Measurements from ENCODE around the gene VAT1L.
"Not testable (repeated sequence)": the region's sequence is repeated elsewhere in the genome, so short reads cannot be mapped to it uniquely, and the experiment has no call there.

The VAT1L gene

GRCh38 chr16:77913738-77914253, 125.4 kb downstream of the VAT1L start:
- DNase-seq (ENCODE audit: low read depth): no peak

DNA sequence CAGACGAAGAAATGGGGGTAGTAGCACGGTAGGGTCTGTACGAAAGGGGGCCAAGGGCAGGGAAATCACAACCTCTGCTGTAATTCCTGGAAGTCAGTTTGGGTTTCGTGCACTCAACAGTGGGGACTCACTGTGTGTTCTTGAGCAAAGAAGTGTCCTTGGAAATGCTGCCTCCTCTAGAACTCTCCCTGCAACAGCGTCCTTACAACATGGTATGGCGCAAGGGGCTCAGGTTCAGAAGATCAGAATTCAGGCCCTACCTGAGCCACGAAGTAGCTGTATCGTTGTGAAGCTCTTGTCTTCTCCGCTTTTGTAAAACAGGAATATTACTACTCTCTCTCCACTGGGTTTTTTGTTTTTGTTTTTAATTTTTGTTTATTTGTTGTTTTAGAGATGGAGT, 127.7 kb downstream of the VAT1L start:
- DNase-seq (ENCODE audit: low read depth): no peak

DNA sequence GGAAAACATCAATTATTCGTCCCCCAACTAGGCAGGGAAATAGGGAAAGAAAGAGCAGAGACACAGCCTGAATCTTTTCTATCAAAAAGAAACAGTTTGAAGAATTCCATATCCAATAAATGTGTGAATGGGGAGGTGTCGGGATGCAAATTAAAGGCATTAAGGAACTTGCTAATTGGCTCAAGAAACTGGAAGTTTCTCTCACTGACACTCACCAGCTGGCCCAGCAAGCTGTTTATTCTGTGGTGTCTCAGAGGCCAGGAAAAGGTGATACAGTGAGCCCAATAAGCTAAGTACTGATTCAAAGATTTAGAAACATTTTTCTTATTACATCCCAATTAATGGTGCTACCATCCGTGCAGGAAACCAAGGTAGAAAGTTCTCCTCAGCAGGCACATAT, 129.6 kb downstream of the VAT1L start:
- DNase-seq (ENCODE audit: low read depth): no peak

GRCh38 chr16:77918809-77919707, 130.7 kb downstream of the VAT1L start:
- DNase-seq (ENCODE audit: low read depth): no peak

DNA sequence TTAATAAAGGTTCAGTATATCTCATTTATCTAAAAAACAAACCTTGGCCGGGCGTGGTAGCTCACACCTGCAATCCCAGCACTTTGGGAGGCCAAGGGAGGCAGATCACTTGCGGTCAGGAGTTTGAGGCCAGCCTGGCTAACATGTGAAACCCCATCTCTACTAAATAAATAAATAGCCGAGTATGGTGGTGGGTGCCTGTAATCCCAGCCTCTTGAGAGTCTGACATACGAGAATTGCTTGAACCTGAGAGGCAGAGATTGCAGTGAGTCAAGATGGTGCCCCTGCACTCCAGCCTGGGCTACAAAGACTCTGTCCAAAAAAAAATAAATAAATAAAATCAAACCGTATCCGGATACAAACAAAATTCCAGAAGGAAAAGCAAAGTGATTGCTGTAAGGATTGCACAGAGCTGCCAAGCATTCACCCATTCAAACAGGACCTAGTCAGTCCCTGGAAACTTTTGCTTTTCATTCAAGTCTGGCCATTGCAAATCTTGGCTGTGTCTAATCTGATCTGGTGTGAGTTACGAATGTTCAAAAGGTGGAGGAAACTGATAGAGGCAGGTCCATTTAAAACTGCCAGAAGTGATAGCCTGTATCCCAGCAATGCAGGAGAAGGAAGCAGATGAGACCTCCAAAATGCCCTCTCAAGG, 131.5 kb downstream of the VAT1L start:
- no peak for DNase-seq (ENCODE audit: low read depth)

GRCh38 chr16:77920984-77921383, 132.6 kb downstream of the VAT1L start:
- no peak for DNase-seq (ENCODE audit: low read depth)

DNA sequence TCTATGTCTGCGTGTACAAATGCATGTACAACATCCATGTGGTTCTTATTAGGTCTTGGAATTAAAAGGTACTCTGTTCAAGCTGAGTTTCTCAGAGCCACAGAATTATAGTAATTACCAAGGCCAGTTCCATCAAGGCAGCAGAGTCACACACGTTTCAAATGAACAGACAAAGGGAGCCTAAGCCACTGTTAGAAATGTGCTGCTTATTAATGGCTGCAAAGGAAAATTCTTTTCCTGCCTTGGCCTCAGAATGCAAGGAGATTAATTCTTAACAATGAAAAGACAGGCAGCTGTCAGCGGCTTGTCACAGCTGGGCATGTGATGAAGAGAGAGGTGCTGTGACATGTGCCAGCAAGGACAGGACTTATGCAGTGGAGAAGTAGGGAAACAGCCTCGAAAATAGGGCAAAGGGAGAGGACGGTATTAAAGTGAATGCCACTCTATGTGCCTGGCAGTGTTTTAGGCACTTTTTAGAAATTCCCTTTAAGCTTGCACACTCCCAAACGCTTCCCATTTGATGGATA, 133.9 kb downstream of the VAT1L start:
- DNase-seq (ENCODE audit: low read depth): no peak

DNA sequence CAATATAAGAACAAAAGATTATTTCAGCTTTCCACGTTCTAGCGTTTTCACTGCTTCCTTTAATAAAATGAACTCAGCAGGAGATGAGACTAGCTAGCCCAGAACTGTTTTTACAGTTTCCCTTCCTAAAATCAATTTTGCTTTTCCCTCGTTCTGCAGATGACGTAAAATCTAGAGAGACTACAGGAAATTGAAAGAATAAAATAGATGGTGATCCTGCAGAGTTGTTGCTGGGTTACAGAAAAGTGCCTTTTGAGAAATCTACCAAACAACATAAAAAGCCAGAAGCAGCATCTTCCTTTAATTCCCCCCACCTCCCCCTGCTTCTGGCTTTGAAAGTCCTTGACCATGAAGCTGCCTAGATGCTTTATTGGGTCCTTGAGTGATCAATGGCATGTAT, 137.2 kb downstream of the VAT1L start:
- no peak for DNase-seq (ENCODE audit: low read depth)

- DNase-seq (ENCODE audit: low read depth): no peak
Observed at GRCh38 chr16:77928096-77928495, 139.7 kb downstream of the VAT1L start.

DNA sequence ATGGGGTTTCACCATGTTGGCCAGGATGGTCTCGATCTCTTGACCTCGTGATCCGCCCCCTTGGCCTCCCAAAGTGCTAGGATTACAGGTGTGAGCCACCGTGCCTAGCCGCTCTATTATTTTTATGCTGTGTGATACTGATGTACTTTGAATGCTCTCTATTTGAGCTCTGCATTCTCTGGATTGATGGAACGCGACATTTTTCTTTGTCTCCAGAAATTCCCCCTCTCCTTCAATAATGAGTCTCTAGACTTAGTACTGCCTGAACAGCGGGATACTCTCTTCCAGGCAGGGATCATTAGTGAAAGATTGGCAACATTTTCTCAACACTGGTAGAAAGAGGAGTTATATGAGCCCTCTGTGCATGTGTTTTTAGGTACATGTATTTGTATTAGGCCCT, 140.6 kb downstream of the VAT1L start:
- no peak for DNase-seq (ENCODE audit: low read depth)

DNA sequence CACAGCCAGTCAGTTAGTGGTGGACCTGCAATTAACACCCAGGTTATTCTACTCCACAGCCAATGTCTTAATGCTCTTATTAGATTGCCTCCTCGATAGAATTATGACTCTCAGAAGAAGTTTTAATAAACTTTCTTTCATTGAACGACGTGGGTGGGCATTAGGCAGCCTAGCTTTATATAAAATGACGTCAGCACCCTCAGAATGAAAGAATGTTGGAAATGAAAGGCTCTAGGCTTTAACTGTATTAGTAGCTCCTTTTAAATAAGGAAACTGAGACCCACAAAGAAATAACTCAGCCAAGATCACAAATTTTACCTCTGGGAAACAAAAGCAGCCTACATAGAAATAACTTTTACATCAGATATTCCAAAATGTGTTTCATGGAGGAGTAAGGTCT, 142.7 kb downstream of the VAT1L start:
- DNase-seq (ENCODE audit: low read depth): no peak

DNA sequence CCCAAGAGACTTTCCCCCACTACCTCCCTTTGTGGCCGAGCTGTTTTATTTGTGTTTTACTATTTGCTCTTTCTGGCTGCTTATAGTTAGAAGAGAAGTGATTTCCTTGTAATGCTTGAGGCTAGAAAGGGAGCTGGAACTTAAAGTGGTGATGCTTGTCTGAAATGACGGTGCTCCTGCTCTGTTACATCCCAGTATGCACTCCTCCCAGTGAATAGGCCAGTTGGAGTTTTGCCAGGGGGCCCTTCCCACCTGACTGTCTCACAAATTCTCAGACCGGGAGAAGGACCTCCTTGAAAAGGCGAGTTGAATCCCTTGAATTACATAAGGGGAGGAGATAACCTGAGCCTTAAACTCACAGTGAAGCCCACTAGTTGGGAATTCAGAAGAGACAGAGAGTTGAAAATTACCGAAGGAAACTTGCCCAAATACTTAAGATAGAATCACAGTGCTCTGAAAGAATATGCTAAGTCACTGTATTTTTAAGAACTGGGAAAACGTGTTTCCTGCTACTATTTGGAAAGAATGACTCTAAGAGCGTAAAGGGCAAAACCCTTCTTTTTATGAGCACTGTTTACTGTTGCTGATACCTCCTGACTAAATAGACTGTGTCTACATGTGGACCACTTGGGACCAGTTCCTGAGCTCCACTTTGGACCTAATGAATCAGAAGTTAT, 149.2 kb downstream of the VAT1L start:
- no peak for DNase-seq (ENCODE audit: low read depth)

DNA sequence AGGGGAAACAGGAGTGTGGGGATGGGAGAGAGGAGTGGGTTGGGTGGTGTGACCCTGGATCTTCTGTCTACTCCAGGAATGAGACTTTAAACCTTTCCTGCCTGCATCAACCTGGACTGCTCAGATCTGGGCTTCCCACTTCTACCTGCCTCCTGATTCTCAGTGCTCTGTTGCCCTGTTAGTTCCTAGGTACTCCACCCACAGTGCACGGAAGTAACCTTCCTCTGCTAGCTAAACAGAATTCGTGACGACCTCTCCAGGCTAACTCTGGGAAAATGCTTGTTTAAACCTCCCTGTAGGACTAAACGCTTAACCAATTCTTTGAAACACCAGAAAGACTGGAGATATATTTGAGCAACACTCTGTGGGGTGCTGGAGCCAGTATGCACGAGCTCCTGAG, 150.5 kb downstream of the VAT1L start:
- DNase-seq (ENCODE audit: low read depth): no peak

DNA sequence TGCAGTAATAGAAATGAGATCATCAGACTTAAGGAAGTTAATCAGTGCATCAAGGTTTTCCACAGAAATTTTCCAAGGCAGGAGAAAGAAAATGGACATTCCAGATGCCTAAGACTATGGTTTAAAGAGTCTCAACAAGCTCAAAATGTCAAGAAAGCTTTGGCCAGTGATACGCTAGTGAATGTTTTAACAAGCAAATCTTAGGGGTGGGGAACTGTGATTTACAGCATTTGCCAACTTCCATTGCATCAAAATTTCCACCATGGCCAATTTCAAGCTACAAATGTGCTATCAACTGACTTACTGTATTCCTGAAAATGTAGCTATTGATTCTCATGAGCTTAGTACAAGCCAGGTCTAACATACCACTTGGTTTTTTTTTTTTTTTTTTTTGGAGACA, 151.6 kb downstream of the VAT1L start:
- no peak for DNase-seq (ENCODE audit: low read depth)

GRCh38 chr16:77943801-77944200, 155.4 kb downstream of the VAT1L start:
- DNase-seq (ENCODE audit: low read depth): no peak

- no peak for DNase-seq (ENCODE audit: low read depth)
Observed at GRCh38 chr16:77944631-77945030, 156.3 kb downstream of the VAT1L start.

GRCh38 chr16:77945126-77945525, 156.8 kb downstream of the VAT1L start:
- DNase-seq (ENCODE audit: low read depth): no peak

DNA sequence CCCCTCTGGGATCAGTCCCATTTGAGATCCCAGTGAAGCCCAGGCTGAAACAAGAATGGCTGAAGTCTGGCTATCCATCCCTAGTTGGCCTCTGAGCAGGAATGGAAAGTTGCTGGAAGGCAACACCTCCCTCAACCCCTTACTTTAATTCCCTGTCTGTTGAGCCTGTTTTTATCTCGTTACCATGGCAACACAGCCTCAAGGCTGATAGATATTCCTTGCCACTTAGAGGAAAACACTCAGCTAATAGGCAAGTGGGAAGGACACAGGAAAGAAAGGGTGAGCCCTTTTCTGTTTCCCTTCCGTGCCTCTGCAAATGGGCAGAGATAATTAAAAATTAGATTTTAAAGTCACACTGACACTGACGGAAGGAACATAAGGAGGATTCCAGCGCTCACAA, 158.5 kb downstream of the VAT1L start:
- no peak for DNase-seq (ENCODE audit: low read depth)

DNA sequence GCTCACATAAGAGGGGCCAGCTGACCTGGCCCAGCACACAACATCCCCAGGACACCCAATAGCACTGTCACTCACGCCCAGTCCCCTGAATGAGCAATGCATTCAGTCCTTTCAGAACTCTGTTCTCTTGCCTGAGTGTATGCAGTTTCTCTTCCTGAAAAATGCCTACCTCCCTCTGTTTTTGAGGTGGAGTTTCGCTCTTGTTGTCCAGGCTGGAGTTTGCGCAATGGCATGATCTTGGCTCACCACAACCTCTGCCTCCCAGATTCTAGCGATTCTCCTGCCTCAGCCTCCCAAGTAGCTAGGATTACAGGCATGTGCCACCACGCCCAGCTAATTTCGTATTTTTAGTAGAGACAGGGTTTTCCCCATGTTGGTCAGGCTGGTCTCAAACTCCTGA, 159.2 kb downstream of the VAT1L start:
- not testable (repeated sequence) for DNase-seq (ENCODE audit: low read depth)

GRCh38 chr16:77948835-77949234, 160.5 kb downstream of the VAT1L start:
- no peak for DNase-seq (ENCODE audit: low read depth)

DNA sequence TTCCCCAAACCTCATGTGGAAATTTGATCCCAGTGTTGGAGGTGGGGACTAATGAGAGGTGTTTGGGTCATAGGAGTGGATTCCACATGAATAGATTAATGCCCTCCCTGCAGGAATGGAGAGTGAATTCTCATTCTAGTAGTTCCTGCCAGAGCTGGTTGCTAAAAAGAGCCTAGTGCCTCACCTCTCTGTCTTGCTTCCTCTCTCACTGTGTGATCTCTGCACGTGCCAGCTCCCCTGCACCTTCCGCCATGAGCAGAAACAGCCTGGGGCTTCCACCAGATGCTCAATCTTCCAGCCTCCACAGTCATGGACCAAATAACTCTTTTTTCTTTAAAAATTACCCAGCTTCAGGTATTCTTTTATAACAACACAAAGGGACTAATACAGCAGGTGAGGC, 161.1 kb downstream of the VAT1L start:
- DNase-seq (ENCODE audit: low read depth): no peak

GRCh38 chr16:77951788-77952187, 163.4 kb downstream of the VAT1L start:
- no peak for DNase-seq (ENCODE audit: low read depth)

DNA sequence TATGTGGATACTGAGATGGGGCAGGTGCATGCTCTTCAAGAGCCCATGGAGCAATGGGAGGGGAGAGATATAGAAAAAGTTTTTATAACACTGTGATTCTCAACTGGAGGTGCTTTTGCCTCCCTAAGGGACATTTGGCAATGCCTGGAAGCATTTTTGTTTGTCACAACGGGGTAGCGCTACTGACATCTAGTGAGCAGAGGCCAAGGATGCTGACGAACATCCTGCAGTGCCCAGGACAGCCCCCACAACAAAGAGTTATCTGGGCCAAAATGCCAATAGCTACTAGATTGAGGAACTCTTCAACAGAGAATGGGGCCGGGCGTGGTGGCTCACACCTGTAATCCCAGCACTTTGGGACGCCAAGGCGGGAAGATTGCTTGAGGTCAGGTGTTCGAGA, 166.8 kb downstream of the VAT1L start:
- no peak for DNase-seq (ENCODE audit: low read depth)
